BJ (cell line): ENCODE measurements around the gene PACS2. TPM values are rescaled to one million over a fixed set of nuclear protein-coding genes. Genes with fewer than 3 reads are reported as not detected.

Experiments used
- CTCF ChIA-PET: fragments of 350-600 bp; formaldehyde crosslinking; extraction: SDS; loops from one replicate; lab custom pipeline; 2021; ENCODE audit warnings: antibody characterized with exemption, inconsistent platforms; lab: Yijun Ruan, JAX
- POLR2A ChIA-PET: fragments of 300-600 bp; sonication (Branson Sonifier 250); formaldehyde crosslinking; extraction: SDS; loops from one replicate; lab custom pipeline; 2021; ENCODE audit warnings: antibody characterized with exemption; lab: Charles Lee
- DNase-seq: peaks from one replicate; pipeline ENCODE4 v3.0.0-alpha.2; 2011; ENCODE audit warnings: low read depth
- H3K27me3 ChIP-seq: 2 replicates; pipeline ENCODE4 v1.6.0; 2011; ENCODE audit warnings: low read length; ENCODE audit not compliant: control insufficient read depth, insufficient read depth
- H3K36me3 ChIP-seq: 2 replicates; pipeline ENCODE4 v1.5.1; 2011; ENCODE audit warnings: low read length; ENCODE audit not compliant: control insufficient read depth, insufficient read depth
- H3K4me3 ChIP-seq: 2 replicates; pipeline ENCODE4 v1.5.1; 2011; ENCODE audit warnings: low read depth, mild to moderate bottlenecking, control low read depth, low read length
- polyA minus RNA-seq: library from RNA; depleted of rRNA, polyadenylated mRNA; stranded (reverse); fragments of >200 nt; gene quantifications from 2 replicates; pipeline ENCODE4 v1.2.3, GENCODE V29; 2011; rRNA and poly(A)+ RNA removed
- polyA plus RNA-seq: library from polyadenylated mRNA; depleted of rRNA; stranded (reverse); fragments of >200 nt; gene quantifications from 2 replicates; pipeline ENCODE4 v1.2.3, GENCODE V29; 2011; rRNA removed
- TF ChIP-seq, protein P1 (sequence below): IDR thresholded peaks from 2 replicates; pipeline ENCODE4 v1.5.1; 2011; ENCODE audit warnings: low read depth, mild to moderate bottlenecking, control low read depth, inconsistent platforms, low read length, moderate library complexity; ENCODE audit not compliant: insufficient read depth

The PACS2 gene
- polyA plus RNA-seq (13.4 and 21.4 TPM in 2 replicates), polyA minus RNA-seq (15.0 and 15.6 TPM in 2 replicates)

DNA sequence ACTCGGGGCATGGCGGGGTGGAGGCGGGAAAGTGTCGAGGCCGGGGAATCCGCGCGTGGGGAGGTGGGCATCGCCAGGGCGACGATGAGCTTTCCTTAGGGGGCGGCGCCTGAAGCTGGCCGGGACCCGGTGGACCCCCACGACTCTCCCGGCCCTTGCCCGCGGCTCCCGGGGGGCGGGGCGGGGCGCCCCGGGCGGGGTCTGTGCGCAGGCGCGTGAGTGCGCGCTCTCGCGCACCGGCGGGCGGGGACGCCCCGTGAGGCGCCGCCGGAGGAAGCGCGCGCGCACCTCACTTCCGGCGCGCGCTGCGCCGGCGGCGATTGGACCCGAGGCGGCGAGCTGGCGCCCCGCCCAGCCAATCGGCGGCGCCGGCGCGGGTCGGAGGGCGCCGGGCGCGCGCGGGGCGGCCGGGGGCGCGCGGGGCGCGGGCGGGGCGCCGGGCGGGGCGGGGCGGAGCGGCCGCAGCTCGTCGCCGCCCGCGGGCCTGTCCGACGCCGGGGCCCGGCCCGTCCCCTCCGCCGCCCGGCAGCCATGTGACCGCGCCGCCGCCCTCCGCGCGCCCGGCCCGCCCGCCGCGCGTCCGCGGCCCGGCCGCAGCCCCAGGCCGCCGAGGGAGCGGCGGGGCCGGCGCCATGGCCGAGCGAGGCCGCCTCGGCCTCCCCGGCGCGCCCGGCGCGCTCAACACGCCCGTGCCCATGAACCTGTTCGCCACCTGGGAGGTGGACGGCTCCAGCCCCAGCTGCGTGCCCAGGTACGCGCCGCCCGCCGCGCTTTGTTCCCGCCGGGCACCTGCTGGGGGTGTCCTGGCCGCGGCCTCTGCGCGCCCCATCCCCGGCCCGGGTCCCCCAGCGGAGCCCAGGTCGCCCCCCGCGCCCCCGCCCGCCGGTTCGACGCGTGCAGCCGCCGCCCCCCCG lies at the start of gene PACS2:
TSS of gene PACS2 (plus strand) at position 462 of the 914 bp plus-strand sequence. CDS start at position 633, 171 bp downstream.
- ChIA-PET POLR2A (interaction anchor here (0.9 kb wide), 1 partner anchor 14 kb away, joined by 5 read pairs; the partner anchor contains the start of gene BRF1), CTCF (interaction anchor here (1.1 to 1.4 kb wide), 2 partner anchors 14 to 228 kb away, joined by 3 to 4 read pairs; partner anchors contain the start of gene BRF1)

DNA sequence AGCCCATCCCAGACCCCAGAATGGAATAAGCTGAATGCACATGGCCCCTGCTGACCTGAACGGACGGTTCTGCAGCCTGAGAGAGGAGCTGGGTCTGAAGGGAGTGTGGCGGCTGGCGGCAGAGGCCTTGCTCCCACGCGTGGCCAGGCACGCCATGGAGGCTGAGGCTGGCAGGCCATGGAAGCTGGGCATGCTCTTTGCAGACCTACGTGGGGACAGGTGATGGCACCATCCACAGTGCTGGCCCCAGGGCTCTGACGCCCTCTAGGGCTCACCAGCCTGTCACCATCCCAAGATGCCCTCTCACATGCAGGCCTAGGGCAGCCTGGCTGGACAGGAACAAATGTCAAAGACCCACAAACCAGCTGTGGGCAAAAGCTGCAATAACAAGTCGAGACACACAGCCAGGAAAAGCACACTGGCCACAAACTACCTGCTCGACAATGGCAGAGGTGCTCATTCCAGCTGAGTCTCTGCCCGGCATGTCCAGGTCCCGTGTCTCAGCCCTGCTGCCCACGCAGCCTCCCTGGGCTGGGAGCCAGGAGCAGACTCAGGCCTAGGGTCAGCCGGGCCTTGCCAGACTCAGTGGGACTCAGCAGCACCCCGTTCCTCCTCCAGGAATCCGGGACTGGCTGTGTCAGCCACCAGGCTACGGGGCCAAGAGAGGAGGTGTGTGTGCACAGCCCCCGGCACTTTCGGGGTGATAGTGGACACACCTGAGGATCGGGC lies 46.6 kb upstream of the PACS2 start:
- DNase-seq, result no peak
- TF ChIP-seq, protein P1, sequence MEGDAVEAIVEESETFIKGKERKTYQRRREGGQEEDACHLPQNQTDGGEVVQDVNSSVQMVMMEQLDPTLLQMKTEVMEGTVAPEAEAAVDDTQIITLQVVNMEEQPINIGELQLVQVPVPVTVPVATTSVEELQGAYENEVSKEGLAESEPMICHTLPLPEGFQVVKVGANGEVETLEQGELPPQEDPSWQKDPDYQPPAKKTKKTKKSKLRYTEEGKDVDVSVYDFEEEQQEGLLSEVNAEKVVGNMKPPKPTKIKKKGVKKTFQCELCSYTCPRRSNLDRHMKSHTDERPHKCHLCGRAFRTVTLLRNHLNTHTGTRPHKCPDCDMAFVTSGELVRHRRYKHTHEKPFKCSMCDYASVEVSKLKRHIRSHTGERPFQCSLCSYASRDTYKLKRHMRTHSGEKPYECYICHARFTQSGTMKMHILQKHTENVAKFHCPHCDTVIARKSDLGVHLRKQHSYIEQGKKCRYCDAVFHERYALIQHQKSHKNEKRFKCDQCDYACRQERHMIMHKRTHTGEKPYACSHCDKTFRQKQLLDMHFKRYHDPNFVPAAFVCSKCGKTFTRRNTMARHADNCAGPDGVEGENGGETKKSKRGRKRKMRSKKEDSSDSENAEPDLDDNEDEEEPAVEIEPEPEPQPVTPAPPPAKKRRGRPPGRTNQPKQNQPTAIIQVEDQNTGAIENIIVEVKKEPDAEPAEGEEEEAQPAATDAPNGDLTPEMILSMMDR, result no peak
- Histone ChIP-seq H3K36me3 (peaks cover 5% of the 10 kb centered on the region), H3K27me3 (no peaks in the 10 kb centered on the region), H3K4me3 (no peak overlapping the region)
- CTCF ChIA-PET, result interaction anchor here (0.8 kb wide), 1 partner anchor 65 kb away, joined by 3 read pairs; no protein-coding TSS in a partner anchor
- POLR2A ChIA-PET, result no interaction called here

More for the DNA sequence above, at the start of gene PACS2:
- Histone ChIP-seq H3K27me3 (no peaks in the 10 kb centered on the region), H3K36me3 (no peaks in the 10 kb centered on the region), H3K4me3 (peak within 1 kb of the TSS; percentile 64)
- DNase-seq, result no peak
- TF ChIP-seq, protein P1, result no peak

DNA sequence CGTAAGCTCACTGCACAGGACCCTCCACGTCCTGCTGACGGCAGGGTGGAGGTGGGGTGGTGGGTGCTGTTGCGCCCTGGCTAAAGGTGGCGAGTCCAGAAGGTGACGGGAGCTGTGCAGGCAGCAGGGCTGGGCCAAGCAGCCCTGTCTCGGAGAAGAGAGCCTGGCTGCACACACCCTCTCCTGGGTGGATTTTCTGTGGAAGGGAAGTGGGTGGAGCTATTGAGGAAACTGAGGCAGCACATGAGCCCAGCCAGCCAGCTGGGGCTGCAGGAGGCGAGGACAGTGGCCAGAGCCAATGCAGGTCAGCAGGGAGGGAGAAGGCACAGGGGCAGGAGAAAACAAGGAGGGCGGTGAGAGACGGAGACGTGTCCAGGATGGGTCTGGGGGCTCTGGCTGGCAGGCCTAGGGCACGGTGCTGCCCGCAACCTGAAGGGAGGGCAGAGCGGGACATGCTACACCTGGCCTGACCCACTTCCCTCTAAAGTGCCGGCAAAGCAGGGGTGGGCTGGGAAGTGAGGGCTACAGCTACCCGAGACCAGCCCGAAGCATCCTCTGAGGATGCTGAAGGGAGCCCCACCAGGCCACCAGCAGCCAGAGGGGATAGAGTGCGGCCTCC lies 45.7 kb upstream of the PACS2 start:
- TF ChIP-seq, protein P1, result no peak
- Histone ChIP-seq H3K4me3 (no peak overlapping the region), H3K27me3 (no peaks in the 10 kb centered on the region), H3K36me3 (peaks cover 1% of the 10 kb centered on the region)
- CTCF ChIA-PET, result interaction anchor here (0.6 to 1.3 kb wide), 2 partner anchors 10 to 13 kb away, joined by 3 read pairs; no protein-coding TSS in a partner anchor
- POLR2A ChIA-PET, result no interaction called here
- DNase-seq, result no peak

DNA sequence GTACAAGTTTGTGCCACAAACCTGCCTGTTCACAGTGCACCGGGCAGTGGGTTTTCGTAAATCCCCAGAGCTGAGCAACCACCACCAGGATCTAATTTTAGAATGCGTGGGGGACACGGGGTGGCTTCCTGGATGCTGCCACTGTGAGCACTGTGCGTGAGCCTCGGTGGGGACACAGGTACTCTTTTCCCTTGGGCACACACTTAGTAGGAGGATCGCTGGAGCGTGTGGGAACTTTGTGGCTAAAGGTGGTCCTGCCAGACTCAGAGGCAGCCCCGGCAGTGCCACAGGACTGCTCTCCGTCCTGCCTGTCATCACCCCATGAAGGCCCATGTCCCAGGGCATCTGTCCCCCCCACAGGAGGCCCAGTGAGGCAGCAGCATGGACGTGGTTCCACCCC lies 45.1 kb upstream of the PACS2 start:
- peaks cover 1% of the 10 kb centered on the region for H3K36me3 ChIP-seq
- ChIA-PET POLR2A (no interaction called here), CTCF (interaction anchor here (0.6 to 1.3 kb wide), 2 partner anchors 10 to 12 kb away, joined by 3 read pairs; no protein-coding TSS in a partner anchor)
- H3K4me3 ChIP-seq, result no peak overlapping the region
- no peak for DNase-seq
- TF ChIP-seq, protein P1, result no peak
- H3K27me3 ChIP-seq, result no peaks in the 10 kb centered on the region
